Astrocyte (in vitro differentiated cells and primary cell): ENCODE results near the gene CCL22.

Experiments used
- CTCF ChIP-seq: IDR thresholded peaks from 2 replicates; pipeline ENCODE4 v1.5.1; 2011; ENCODE audit warnings: low read depth, mild to moderate bottlenecking, inconsistent platforms, low read length, moderate library complexity; ENCODE audit not compliant: insufficient read depth
- EZH2 ChIP-seq: IDR thresholded peaks from 2 replicates; pipeline ENCODE4 v1.6.1; 2012; ENCODE audit warnings: mild to moderate bottlenecking, low read length, inconsistent platforms; ENCODE audit not compliant: insufficient read depth

DNA sequence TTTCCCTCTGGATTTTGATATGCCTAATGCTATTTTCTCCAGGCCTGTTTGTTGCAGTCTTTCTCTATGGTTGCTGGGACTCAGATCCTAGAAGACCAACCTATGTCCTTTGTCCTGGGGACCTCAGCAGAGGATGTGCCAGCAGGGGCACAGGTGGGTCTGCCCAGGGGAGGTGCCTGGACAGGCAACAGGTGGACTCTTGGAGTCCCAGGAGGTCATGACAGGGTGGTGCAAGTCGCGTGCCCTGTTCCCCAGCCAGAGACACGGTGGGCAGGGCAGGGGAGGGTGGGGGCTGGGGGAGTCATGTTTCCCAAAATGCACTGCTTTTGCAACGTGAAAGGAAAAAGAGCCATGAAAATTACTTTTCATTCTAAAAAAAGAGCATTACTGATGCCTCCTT, 47.8 kb upstream of the CCL22 start:
- TF ChIP-seq CTCF: no peak
- no peak for TF ChIP-seq EZH2
